GM19099 (cell line): ENCODE results near the gene RNASE2.

Experiments used
- POLR2A ChIP-seq: IDR thresholded peaks from 3 replicates; pipeline ENCODE4 v1.6.1; 2011; ENCODE audit warnings: low read depth; ENCODE audit not compliant: insufficient read length; ENCODE audit errors: extremely low read depth

RNASE2 gene

GRCh38 chr14:20982646-20983369 lies 27.5 kb downstream of the RNASE2 start:
- no peak for TF ChIP-seq POLR2A

GRCh38 chr14:20986811-20987210 lies 31.5 kb downstream of the RNASE2 start:
- no peak for TF ChIP-seq POLR2A

- no peak for TF ChIP-seq POLR2A
Measured at GRCh38 chr14:20988717-20989470, 33.6 kb downstream of the RNASE2 start.

- TF ChIP-seq POLR2A: peak; percentile 58
Measured at GRCh38 chr14:20989471-20989786, 34.1 kb downstream of the RNASE2 start.

- peak; percentile 86 for TF ChIP-seq POLR2A
Measured at GRCh38 chr14:20989787-20990600, 34.7 kb downstream of the RNASE2 start, which contains the start of gene METTL17. METTL17 (plus strand) TSS chr14:20989980; CDS start chr14:20990003, 23 bp downstream.

GRCh38 chr14:20996521-20996920 lies 41.2 kb downstream of the RNASE2 start:
- no peak for TF ChIP-seq POLR2A

- no peak for TF ChIP-seq POLR2A
Measured at GRCh38 chr14:20997115-20997514, 41.8 kb downstream of the RNASE2 start.

GRCh38 chr14:20997564-20997963 lies 42.3 kb downstream of the RNASE2 start:
- TF ChIP-seq POLR2A: no peak

GRCh38 chr14:20998139-20998538 lies 42.9 kb downstream of the RNASE2 start:
- TF ChIP-seq POLR2A: no peak

- TF ChIP-seq POLR2A: no peak
Measured at GRCh38 chr14:20998674-20999366, 43.5 kb downstream of the RNASE2 start, which contains the start of gene SLC39A2. SLC39A2 (plus strand) TSS chr14:20999293; CDS start chr14:20999447, 154 bp downstream.

GRCh38 chr14:20999591-20999990 lies 44.3 kb downstream of the RNASE2 start:
- TF ChIP-seq POLR2A: no peak

- TF ChIP-seq POLR2A: no peak
Measured at GRCh38 chr14:21001218-21001617, 45.9 kb downstream of the RNASE2 start.

- no peak for TF ChIP-seq POLR2A
Measured at GRCh38 chr14:21003788-21004346, 48.6 kb downstream of the RNASE2 start.
